T-helper 1 cell (primary cell): Measurements from ENCODE around the gene TMEM250.
A peak's percentile ranks its signal among the peaks of the same experiment; 100 is the strongest.

Experiments
- DNase-seq, 5 donors: peaks; one replicate each; pipeline ENCODE4 v3.0.0-alpha.2; 2012 to 2020

TMEM250 gene

GRCh38 chr9:136093995-136094881 is 24.4 kb downstream of the TMEM250 start:
- peak in 4 of 5 donors; percentile 38 to 45 (median 44) for DNase-seq

GRCh38 chr9:136093346-136093986 is 25.2 kb downstream of the TMEM250 start:
- no peak for DNase-seq

GRCh38 chr9:136092741-136093140 is 25.9 kb downstream of the TMEM250 start:
- DNase-seq = no peak

GRCh38 chr9:136092353-136092650 is 26.4 kb downstream of the TMEM250 start:
- DNase-seq = peak in 1 of 5 donors; percentile 2

- peak in 1 of 5 donors; percentile 2 for DNase-seq
These were observed 26.9 kb downstream of the TMEM250 start for GRCh38 chr9:136091582-136092352.

GRCh38 chr9:136090768-136091581 is 27.7 kb downstream of the TMEM250 start:
- DNase-seq = no peak

GRCh38 chr9:136090056-136090735 is 28.5 kb downstream of the TMEM250 start:
- DNase-seq = no peak

GRCh38 chr9:136089697-136090045 is 29.0 kb downstream of the TMEM250 start:
- DNase-seq = no peak

GRCh38 chr9:136088939-136089696 is 29.6 kb downstream of the TMEM250 start:
- DNase-seq = no peak

GRCh38 chr9:136088481-136088938 is 30.2 kb downstream of the TMEM250 start:
- DNase-seq = no peak

GRCh38 chr9:136087741-136088480 is 30.8 kb downstream of the TMEM250 start:
- no peak for DNase-seq

- DNase-seq = no peak
These were observed 31.5 kb downstream of the TMEM250 start for GRCh38 chr9:136086951-136087740.

GRCh38 chr9:136086213-136086881 is 32.3 kb downstream of the TMEM250 start:
- no peak for DNase-seq

GRCh38 chr9:136085815-136086212 is 32.9 kb downstream of the TMEM250 start:
- DNase-seq = no peak

- DNase-seq = no peak
These were observed 34.4 kb downstream of the TMEM250 start for GRCh38 chr9:136084063-136084944.

GRCh38 chr9:136083558-136084062 is 35.1 kb downstream of the TMEM250 start:
- DNase-seq = no peak

- no peak for DNase-seq
These were observed 35.9 kb downstream of the TMEM250 start for GRCh38 chr9:136082496-136083361.
